Ascending aorta (tissue), 2 donors: ENCODE results near the gene CTDP1. TPM values are rescaled to one million over a fixed set of nuclear protein-coding genes. Genes with fewer than 3 reads are reported as not detected.
A peak's percentile ranks its signal among the peaks of the same experiment; 100 is the strongest.

ENCODE experiments used
- DNase-seq, 2 donors: peaks; one replicate each; pipeline ENCODE4 v3.0.0-alpha.2; 2019; ENCODE audit warnings: low spot score in 2 of 2
- H3K27ac ChIP-seq, 2 donors: fragments of 200-600 bp; sonication (generic); one replicate each; pipeline ENCODE4 v1.5.1; 2016 to 2017; ENCODE audit warnings: mild to moderate bottlenecking in 1 of 2
- H3K27me3 ChIP-seq: fragments of 200-600 bp; sonication (generic); one replicate; pipeline ENCODE4 v1.5.1; 2017
- H3K36me3 ChIP-seq, 2 donors: fragments of 200-600 bp; sonication (generic); one replicate each; pipeline ENCODE4 v1.5.1; 2016
- H3K4me1 ChIP-seq, 2 donors: fragments of 200-600 bp; sonication (generic); one replicate each; pipeline ENCODE4 v1.5.1; 2016 to 2017; ENCODE audit warnings: mild to moderate bottlenecking in 1 of 2
- H3K4me3 ChIP-seq, 2 donors: fragments of 200-600 bp; sonication (generic); one replicate each; pipeline ENCODE4 v1.5.1; 2016 to 2017; ENCODE audit warnings: mild to moderate bottlenecking in 1 of 2
- H3K9me3 ChIP-seq, 2 donors: fragments of 200-600 bp; sonication (generic); one replicate each; pipeline ENCODE4 v1.5.1; 2016
- CTCF ChIP-seq, 3 experiments: fragments of 200-600 bp in 2 of 3; fragments of 450-650 bp in 1 of 3; sonication (generic) in 2 of 3; IDR thresholded peaks; one replicate each; pipeline ENCODE4 v1.5.1; 2016 to 2019; ENCODE audit warnings: antibody characterized with exemption in 3 of 3, mild to moderate bottlenecking in 1 of 3, moderate library complexity in 1 of 3
- intact Hi-C: fragments of 100-400 bp; cut with DNase I; formaldehyde crosslinking; loops from one replicate; pipeline ENCODE4 v1.15.1; 2023
- total RNA-seq: library from RNA; depleted of rRNA; stranded (reverse); fragments of >200 nt; gene quantifications from one replicate; pipeline ENCODE4 v1.1.0, GENCODE V29; 2016

Gene CTDP1
- total RNA-seq, 1 donor from 2014 or later, result 31.7 TPM

GRCh38 chr18:79779021-79779699 lies 99.6 kb downstream of the CTDP1 start:
- peak in 1 of 2 donors; percentile 38 for DNase-seq
- no peak overlapping the region for H3K27ac ChIP-seq
- no peaks in the 10 kb centered on the region for H3K4me1 ChIP-seq
- H3K9me3 ChIP-seq, result no peaks in the 10 kb centered on the region
- TF ChIP-seq CTCF (IDR thresholded peaks at IDR 0.05), result no peak
- no peaks in the 10 kb centered on the region for H3K36me3 ChIP-seq
- intact Hi-C loops, result no loop called here
- H3K27me3 ChIP-seq, result no peaks in the 10 kb centered on the region
- H3K4me3 ChIP-seq, result no peak overlapping the region

- Histone ChIP-seq H3K4me3 (no peak overlapping the region), H3K27me3 (no peaks in the 10 kb centered on the region), H3K36me3 (no peaks in the 10 kb centered on the region), H3K27ac (no peak overlapping the region), H3K4me1 (no peaks in the 10 kb centered on the region), H3K9me3 (no peaks in the 10 kb centered on the region)
- DNase-seq, result peak in 1 of 2 donors; percentile 45
- intact Hi-C loops, result no loop called here
- TF ChIP-seq CTCF (IDR thresholded peaks at IDR 0.05), result no peak
Observed at GRCh38 chr18:79779700-79780190, 100.1 kb downstream of the CTDP1 start.

DNA sequence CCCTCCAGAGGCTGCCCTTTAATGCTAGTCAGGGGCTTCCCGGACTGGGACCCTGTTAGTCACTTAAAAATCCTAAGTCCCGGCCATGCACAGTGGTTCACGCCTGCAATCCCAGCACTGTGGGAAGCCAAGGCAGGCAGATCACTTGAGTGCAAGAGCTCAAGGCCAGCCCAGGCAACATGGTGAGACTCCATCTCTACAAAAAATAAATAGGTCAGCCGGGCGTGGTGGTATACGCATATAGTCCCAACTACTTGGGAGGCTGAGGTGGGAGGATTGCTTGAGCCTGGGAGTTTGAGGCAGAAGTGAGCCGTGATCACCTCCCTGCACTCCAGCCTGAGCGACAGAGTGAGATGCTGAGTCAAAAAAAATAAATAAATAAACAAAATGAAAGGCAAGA lies 100.9 kb downstream of the CTDP1 start:
- no peaks in the 10 kb centered on the region for H3K27me3 ChIP-seq
- no peak overlapping the region for H3K27ac ChIP-seq
- TF ChIP-seq CTCF (IDR thresholded peaks at IDR 0.05), result no peak
- DNase-seq, result peak in 1 of 2 donors; percentile 49
- no peaks in the 10 kb centered on the region for H3K36me3 ChIP-seq
- intact Hi-C loops, result no loop called here
- H3K4me3 ChIP-seq, result no peak overlapping the region
- H3K9me3 ChIP-seq, result no peaks in the 10 kb centered on the region
- H3K4me1 ChIP-seq, result no peaks in the 10 kb centered on the region

- DNase-seq, result peak in 1 of 2 donors; percentile 63
- Histone ChIP-seq H3K4me3 (no peak overlapping the region), H3K4me1 (no peaks in the 10 kb centered on the region), H3K27me3 (no peaks in the 10 kb centered on the region), H3K27ac (no peak overlapping the region), H3K9me3 (no peaks in the 10 kb centered on the region), H3K36me3 (no peaks in the 10 kb centered on the region)
- intact Hi-C loops, result no loop called here
- TF ChIP-seq CTCF (IDR thresholded peaks at IDR 0.05), result no peak
Observed at GRCh38 chr18:79781331-79781941, 101.8 kb downstream of the CTDP1 start.

DNA sequence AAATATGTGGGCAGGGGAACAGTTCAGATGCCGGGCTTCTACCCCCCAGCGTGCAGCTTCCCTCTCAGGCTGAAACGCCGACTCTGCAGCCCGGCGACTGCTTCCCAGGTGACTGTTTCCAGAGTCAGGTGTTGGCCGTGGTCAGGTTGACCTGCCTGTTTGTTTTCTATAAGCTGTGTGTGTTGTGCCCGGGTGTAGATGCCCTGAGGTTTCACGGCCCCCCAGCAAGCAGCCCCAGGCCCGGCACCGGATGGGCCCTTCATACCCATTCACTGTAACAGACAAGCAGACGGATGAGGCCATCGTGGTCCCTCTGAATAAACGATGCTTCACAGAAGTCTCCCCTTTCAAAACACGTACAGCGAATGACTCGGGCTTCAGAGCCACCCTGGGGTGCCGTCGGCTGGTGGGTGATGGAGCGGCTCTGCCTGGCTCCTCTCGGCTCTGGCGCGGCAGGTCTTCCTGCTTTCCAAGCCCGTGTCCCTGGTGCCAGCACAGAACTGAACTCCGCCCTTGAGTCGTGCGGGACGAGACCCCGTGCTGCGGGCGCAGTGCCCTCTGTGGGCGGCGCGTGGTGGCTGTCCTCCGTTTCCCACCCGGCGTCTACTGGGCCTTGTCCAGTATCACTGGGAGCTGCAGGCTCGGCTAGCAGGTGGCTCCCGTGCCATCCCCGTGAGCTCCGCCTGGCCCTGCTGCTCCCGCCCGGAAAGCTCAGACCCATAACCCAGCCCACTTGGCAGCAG lies 103.1 kb downstream of the CTDP1 start:
- no peak for TF ChIP-seq CTCF (IDR thresholded peaks at IDR 0.05)
- H3K27ac ChIP-seq, result no peak overlapping the region
- intact Hi-C loops, result no loop called here
- no peak overlapping the region for H3K4me3 ChIP-seq
- no peaks in the 10 kb centered on the region for H3K4me1 ChIP-seq
- DNase-seq, result peak in 1 of 2 donors; percentile 38
- H3K27me3 ChIP-seq, result peaks cover 7% of the 10 kb centered on the region
- no peaks in the 10 kb centered on the region for H3K9me3 ChIP-seq
- H3K36me3 ChIP-seq, result no peaks in the 10 kb centered on the region
